IMR-90 (cell line): ENCODE results near the gene TRIM13.

ENCODE experiments used
- MAFK ChIP-seq: IDR thresholded peaks from 2 replicates; pipeline ENCODE4 v1.6.1; 2012; ENCODE audit warnings: low read depth, low read length, improper control_type of control experiment
- POLR2A ChIP-seq: IDR thresholded peaks from 2 replicates; pipeline ENCODE4 v1.6.1; 2012; ENCODE audit warnings: mild to moderate bottlenecking, low read depth, low read length
- RFX5 ChIP-seq: IDR thresholded peaks from 2 replicates; pipeline ENCODE4 v1.8.0; 2012; ENCODE audit warnings: low read depth, mild to moderate bottlenecking, low read length, moderate library complexity
- TF ChIP-seq, protein P1 (sequence below): conservative IDR thresholded peaks from 2 replicates; pipeline ENCODE4 v1.5.1; 2012; ENCODE audit warnings: mild to moderate bottlenecking, low read depth, low read length, improper control_type of control experiment

DNA sequence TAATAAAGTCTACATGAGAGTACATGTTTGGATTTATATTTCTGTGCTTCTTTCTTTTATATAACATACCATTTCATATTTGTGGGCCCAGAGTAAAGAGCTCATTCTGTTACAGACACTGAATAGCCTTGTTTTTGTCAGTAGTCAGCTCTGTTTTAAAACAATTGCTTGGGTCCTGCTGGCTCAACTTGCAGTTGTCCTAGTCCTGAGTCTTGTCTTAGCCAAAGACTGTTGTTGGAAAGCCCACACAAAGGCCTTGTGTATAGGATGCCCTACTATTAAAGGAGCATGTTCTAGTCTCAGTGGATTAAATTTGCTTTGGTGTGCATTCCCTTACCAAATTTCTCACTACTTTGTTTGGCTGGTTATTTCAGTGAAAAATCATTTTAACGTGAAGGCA lies 14.6 kb downstream of the TRIM13 start:
- TF ChIP-seq RFX5, result no peak
- TF ChIP-seq MAFK, result no peak
- no peak for TF ChIP-seq POLR2A
- TF ChIP-seq, protein P1, sequence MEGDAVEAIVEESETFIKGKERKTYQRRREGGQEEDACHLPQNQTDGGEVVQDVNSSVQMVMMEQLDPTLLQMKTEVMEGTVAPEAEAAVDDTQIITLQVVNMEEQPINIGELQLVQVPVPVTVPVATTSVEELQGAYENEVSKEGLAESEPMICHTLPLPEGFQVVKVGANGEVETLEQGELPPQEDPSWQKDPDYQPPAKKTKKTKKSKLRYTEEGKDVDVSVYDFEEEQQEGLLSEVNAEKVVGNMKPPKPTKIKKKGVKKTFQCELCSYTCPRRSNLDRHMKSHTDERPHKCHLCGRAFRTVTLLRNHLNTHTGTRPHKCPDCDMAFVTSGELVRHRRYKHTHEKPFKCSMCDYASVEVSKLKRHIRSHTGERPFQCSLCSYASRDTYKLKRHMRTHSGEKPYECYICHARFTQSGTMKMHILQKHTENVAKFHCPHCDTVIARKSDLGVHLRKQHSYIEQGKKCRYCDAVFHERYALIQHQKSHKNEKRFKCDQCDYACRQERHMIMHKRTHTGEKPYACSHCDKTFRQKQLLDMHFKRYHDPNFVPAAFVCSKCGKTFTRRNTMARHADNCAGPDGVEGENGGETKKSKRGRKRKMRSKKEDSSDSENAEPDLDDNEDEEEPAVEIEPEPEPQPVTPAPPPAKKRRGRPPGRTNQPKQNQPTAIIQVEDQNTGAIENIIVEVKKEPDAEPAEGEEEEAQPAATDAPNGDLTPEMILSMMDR, result no peak
